Endothelial cell of umbilical vein (primary cell): ENCODE data around the gene SLC26A8. TPM values are rescaled to one million over a fixed set of nuclear protein-coding genes. Genes with fewer than 3 reads are reported as not detected.

Experiments
- BruUV-seq: library from RNA; stranded (reverse); fragments of 400-500 nt; replicated peaks from 2 replicates; lab custom pipeline; 2021; lab: Mats Ljungman, UMichigan
- CTCF ChIA-PET: fragments of 300-600, 350-600 bp; sonication (Branson Sonifier 250); formaldehyde crosslinking; loops from one replicate; lab custom pipeline; 2021; ENCODE audit warnings: antibody characterized with exemption, inconsistent platforms; lab: Charles Lee
- POLR2A ChIA-PET: fragments of 300-600, 350-600 bp; sonication (Branson Sonifier 250); formaldehyde crosslinking; loops from one replicate; lab custom pipeline; 2021; ENCODE audit warnings: antibody characterized with exemption, inconsistent platforms; lab: Charles Lee
- DNase-seq: peaks from one replicate; pipeline ENCODE4 v3.0.0-alpha.2; 2011; ENCODE audit warnings: low read depth, low spot score
- FAIRE-seq: peaks from 2 replicates; lab custom pipeline; 2011; peaks lifted over from hg19 to GRCh38; lab: Jason Lieb, UNC
- H2AFZ ChIP-seq: 2 replicates; pipeline ENCODE4 v1.6.0; 2012; ENCODE audit warnings: low read depth, low read length, control low read depth, inconsistent platforms
- H3K27ac ChIP-seq: 2 replicates; pipeline ENCODE4 v1.5.1; 2011; ENCODE audit warnings: low read depth, mild to moderate bottlenecking, control low read depth, low read length, moderate library complexity; ENCODE audit not compliant: insufficient read depth
- H3K27me3 ChIP-seq, 2 experiments: 2 replicates each; pipeline versions ENCODE4 v1.6.0 to v1.6.1; 2011; ENCODE audit warnings: low read length in 2 of 2, mixed read lengths in 1 of 2; ENCODE audit not compliant: control insufficient read depth in 2 of 2, insufficient read depth in 2 of 2
- H3K36me3 ChIP-seq, 2 experiments: 2 replicates in 1 of 2; 3 replicates in 1 of 2; pipeline ENCODE4 v1.5.1; 2011; ENCODE audit warnings: low read length in 2 of 2, mild to moderate bottlenecking in 1 of 2, moderate library complexity in 1 of 2; ENCODE audit not compliant: control insufficient read depth in 2 of 2, insufficient read depth in 2 of 2; ENCODE audit errors: extremely low read depth in 1 of 2
- H3K4me1 ChIP-seq: 3 replicates; pipeline ENCODE4 v1.5.1; 2011; ENCODE audit warnings: mild to moderate bottlenecking, low read length; ENCODE audit not compliant: control insufficient read depth, insufficient read depth; ENCODE audit errors: extremely low read depth
- H3K4me2 ChIP-seq: 2 replicates; pipeline ENCODE4 v1.6.1; 2011; ENCODE audit warnings: low read length, control low read depth, mixed read lengths; ENCODE audit not compliant: insufficient read depth
- H3K4me3 ChIP-seq, 3 experiments: fragments of 200-600 bp in 1 of 3; sonication (generic), shearing (Covaris generic) in 1 of 3; replicated peaks in 1 of 3; 2 replicates each; pipeline ENCODE4 v1.5.1; 2011 to 2016; ENCODE audit warnings: control low read depth in 3 of 3, low read length in 3 of 3, mild to moderate bottlenecking in 2 of 3, inconsistent platforms in 1 of 3, low read depth in 1 of 3, moderate library complexity in 1 of 3; ENCODE audit not compliant: insufficient read depth in 1 of 3
- H3K79me2 ChIP-seq: 2 replicates; pipeline ENCODE4 v1.6.0; 2012; ENCODE audit warnings: low read length, inconsistent platforms; ENCODE audit not compliant: control insufficient read depth, insufficient read depth
- H3K9ac ChIP-seq: replicated peaks from 2 replicates; pipeline ENCODE3; 2011; ENCODE audit warnings: low read length, control low read depth; ENCODE audit not compliant: insufficient read depth; ENCODE audit errors: extremely low read depth
- H3K9me1 ChIP-seq: replicated peaks from 3 replicates; pipeline ENCODE4 v1.6.0; 2011; ENCODE audit warnings: mild to moderate bottlenecking, low read length; ENCODE audit not compliant: control insufficient read depth, insufficient read depth; ENCODE audit errors: extremely low read depth
- H3K9me3 ChIP-seq: replicated peaks from 2 replicates; pipeline ENCODE4 v1.5.1; 2012; ENCODE audit warnings: low read length, inconsistent platforms; ENCODE audit not compliant: control insufficient read depth, insufficient read depth
- H4K20me1 ChIP-seq: replicated peaks from 2 replicates; pipeline ENCODE3; 2011; ENCODE audit warnings: mild to moderate bottlenecking, low read length; ENCODE audit not compliant: control insufficient read depth, insufficient read depth; ENCODE audit errors: extremely low read depth
- CTCF ChIP-seq, 2 donors: IDR thresholded peaks; 1 replicate in 1 of 2; 2 replicates in 1 of 2; pipeline ENCODE4 v1.5.1; 2011; ENCODE audit warnings: low read length in 2 of 2, mild to moderate bottlenecking in 2 of 2, moderate library complexity in 2 of 2, control low read depth in 1 of 2, inconsistent platforms in 1 of 2, low read depth in 1 of 2; ENCODE audit not compliant: insufficient read depth in 1 of 2; ENCODE audit errors: extremely low read depth in 1 of 2
- EZH2 ChIP-seq: IDR thresholded peaks from 2 replicates; pipeline ENCODE4 v1.6.1; 2012; ENCODE audit warnings: borderline replicate concordance, low read depth, mild to moderate bottlenecking, moderate library complexity, low read length, inconsistent platforms; ENCODE audit not compliant: severe bottlenecking
- FOS ChIP-seq: IDR thresholded peaks from 2 replicates; pipeline ENCODE4 v1.6.1; 2011; ENCODE audit warnings: mild to moderate bottlenecking, low read length, moderate library complexity, borderline replicate concordance; ENCODE audit not compliant: insufficient read depth
- GATA2 ChIP-seq: IDR thresholded peaks from 2 replicates; pipeline ENCODE4 v1.7.0; 2011; ENCODE audit warnings: low read depth, mild to moderate bottlenecking, moderate library complexity, mixed read lengths, low read length; ENCODE audit not compliant: insufficient read length, insufficient read depth
- JUN ChIP-seq: IDR thresholded peaks from 2 replicates; pipeline ENCODE4 v1.6.1; 2011; ENCODE audit warnings: borderline replicate concordance, low read depth; ENCODE audit not compliant: insufficient read length, insufficient read depth
- MAX ChIP-seq: IDR thresholded peaks from 2 replicates; pipeline ENCODE4 v1.6.1; 2011; ENCODE audit not compliant: insufficient read depth, insufficient read length
- MYC ChIP-seq: IDR thresholded peaks from one replicate; pipeline ENCODE4 v1.6.1; 2011; ENCODE audit warnings: mild to moderate bottlenecking, low read depth, low read length
- POLR2A ChIP-seq: IDR thresholded peaks from 2 replicates; pipeline ENCODE4 v1.6.1; 2012; ENCODE audit warnings: low read depth, mild to moderate bottlenecking, control low read depth, low read length
- POLR2AphosphoS5 ChIP-seq: IDR thresholded peaks from 2 replicates; pipeline ENCODE4 v1.6.1; 2012; ENCODE audit warnings: low read depth, mild to moderate bottlenecking, control low read depth, low read length, moderate library complexity; ENCODE audit not compliant: insufficient read depth
- dilution Hi-C: fragments of 300-500 bp; cut with MboI; formaldehyde crosslinking; loops from one replicate; pipeline ENCODE4 v1.15.0; 2019; ENCODE audit warnings: low sequenced_read_pairs; ENCODE audit not compliant: extremely low pct_ligation_motif_present
- intact Hi-C: fragments of 100-400 bp; cut with micrococcal nuclease; formaldehyde crosslinking; loops from one replicate; pipeline ENCODE4 v1.10.0; 2022
- polyA plus RNA-seq, 4 experiments: library from polyadenylated mRNA; depleted of rRNA in 3 of 4; stranded (reverse) in 3 of 4; unstranded in 1 of 4; fragments of >200 nt; gene quantifications; 2 replicates each; pipeline versions ENCODE4 v1.2.1 to v1.2.3, GENCODE V29; 2011 to 2012; ENCODE audit warnings: missing spikeins in 1 of 4
- total RNA-seq: library from RNA; stranded (reverse); gene quantifications from 2 replicates; pipeline ENCODE4 v1.2.3, GENCODE V29; 2021

The SLC26A8 gene
- total and polyA plus RNA-seq, 2 donors (not counting 3 experiments of a cell fraction or from before 2014, with no cell fraction given) = 0.01 TPM; not detected in 1

- dilution Hi-C loops = no loop called here
- H3K4me3 ChIP-seq = no peak overlapping the region
- H3K9me3 ChIP-seq = no peaks in the 10 kb centered on the region
- H3K4me1 ChIP-seq = no peaks in the 10 kb centered on the region
- ChIA-PET CTCF (interaction anchor here (0.9 kb wide), 1 partner anchor 75 kb away, joined by 4 read pairs; no protein-coding TSS in a partner anchor), POLR2A (no interaction called here)
- H3K36me3 ChIP-seq = no peaks in the 10 kb centered on the region
- no peak overlapping the region for H3K4me2 ChIP-seq
- H3K9ac ChIP-seq = no peak overlapping the region
- H3K27me3 ChIP-seq = no peaks in the 10 kb centered on the region
- no TSS peak for BruUV-seq
- no peaks in the 10 kb centered on the region for H3K79me2 ChIP-seq
- H2AFZ ChIP-seq = no peak overlapping the region
- FAIRE-seq (no peak), DNase-seq (no peak)
- no peak overlapping the region for H3K27ac ChIP-seq
- H3K9me1 ChIP-seq = no peaks in the 10 kb centered on the region
- H4K20me1 ChIP-seq = no peaks in the 10 kb centered on the region
- intact Hi-C loops = no loop called here
- TF ChIP-seq JUN = no peak
- TF ChIP-seq MYC = no peak
- TF ChIP-seq POLR2A = no peak
- no peak for TF ChIP-seq FOS
- TF ChIP-seq MAX = no peak
These were observed 5.3 kb downstream of the SLC26A8 start for GRCh38 chr6:36019167-36019566.

GRCh38 chr6:36018339-36018738, 6.1 kb downstream of the SLC26A8 start:
- Histone ChIP-seq H3K4me1 (no peaks in the 10 kb centered on the region), H2AFZ (no peak overlapping the region), H3K9me1 (no peaks in the 10 kb centered on the region), H3K36me3 (no peaks in the 10 kb centered on the region), H3K4me2 (no peak overlapping the region), H3K79me2 (no peaks in the 10 kb centered on the region), H3K27me3 (no peaks in the 10 kb centered on the region), H3K9ac (no peak overlapping the region), H3K27ac (no peak overlapping the region), H3K4me3 (no peak overlapping the region), H3K9me3 (no peaks in the 10 kb centered on the region), H4K20me1 (no peaks in the 10 kb centered on the region)
- intact Hi-C loops (no loop called here), dilution Hi-C loops (no loop called here)
- DNase-seq = no peak
- FAIRE-seq = no peak
- POLR2A ChIA-PET = no interaction called here
- CTCF ChIA-PET = interaction anchor here (0.9 kb wide), 1 partner anchor 76 kb away, joined by 4 read pairs; no protein-coding TSS in a partner anchor
- BruUV-seq = no TSS peak
- TF ChIP-seq GATA2 = no peak
- TF ChIP-seq POLR2A = no peak
- TF ChIP-seq CTCF (IDR thresholded peaks at IDR 0.05; ENCODE audit: extremely low read depth in 1 of 2, insufficient read depth in 1 of 2, low read depth in 1 of 2, low read length in 2 of 2) = no peak
- no peak for TF ChIP-seq EZH2
- no peak for TF ChIP-seq MYC
- no peak for TF ChIP-seq MAX
- TF ChIP-seq JUN = no peak
- no peak for TF ChIP-seq FOS
- TF ChIP-seq POLR2AphosphoS5 = no peak
